Psoas muscle (tissue), 8 donors: Measurements from ENCODE around the gene MEIS1. TPM values are rescaled to one million over a fixed set of nuclear protein-coding genes. Genes with fewer than 3 reads are reported as not detected.

ENCODE experiments used
- ATAC-seq, 4 donors: fragments of 200-7000 bp; cut with Tn5 transposase; one replicate each; pipeline ENCODE4 v1.9.1; 2020; ENCODE audit warnings: moderate library complexity in 3 of 4, mild to moderate bottlenecking in 2 of 4
- DNase-seq, 2 donors: peaks; one replicate each; pipeline ENCODE4 v3.0.0-alpha.2; 2020
- H3K27ac ChIP-seq: fragments of 200-600 bp; one replicate; pipeline ENCODE4 v1.8.0; 2022
- H3K27me3 ChIP-seq, 3 donors: fragments of 200-600 bp in 1 of 3; one replicate each; pipeline versions ENCODE4 v1.6.1 to v1.8.0; 2013 to 2022; ENCODE audit warnings: low read length in 2 of 3, mild to moderate bottlenecking in 2 of 3, moderate library complexity in 1 of 3; ENCODE audit not compliant: insufficient read depth in 3 of 3
- H3K36me3 ChIP-seq, 2 donors: fragments of 200-600 bp in 1 of 2; one replicate each; pipeline versions ENCODE4 v1.6.1 to v1.8.0; 2013 to 2022; ENCODE audit warnings: low read depth in 1 of 2, mild to moderate bottlenecking in 1 of 2, moderate library complexity in 1 of 2; ENCODE audit not compliant: insufficient read depth in 1 of 2
- H3K4me1 ChIP-seq: fragments of 200-600 bp; one replicate; pipeline ENCODE4 v1.8.0; 2022
- H3K4me3 ChIP-seq: fragments of 200-600 bp; one replicate; pipeline ENCODE4 v1.8.0; 2022; ENCODE audit warnings: mild to moderate bottlenecking
- H3K9me3 ChIP-seq: fragments of 200-600 bp; one replicate; pipeline ENCODE4 v1.8.0; 2022
- CTCF ChIP-seq: fragments of 200-600 bp; IDR thresholded peaks from one replicate; pipeline ENCODE4 v1.8.0; 2022; ENCODE audit warnings: antibody characterized with exemption
- WGBS, 3 donors: extraction: QIAGEN DNeasy Blood & Tissue Kit; methylation state at CpG; one replicate each; pipeline versions ENCODE4 v1.1.6 to v1.1.7; 2013; 5-methylcytosine and 5-hydroxymethylcytosine counted together
- intact Hi-C, 2 donors: fragments of 100-400 bp; cut with DNase I; formaldehyde crosslinking; loops; one replicate each; pipeline versions ENCODE4 v1.11.0 to v1.14.2; 2022
- polyA plus RNA-seq, 3 donors: library from polyadenylated mRNA; stranded (reverse); fragments of 200-250 nt; gene quantifications; one replicate each; pipeline ENCODE4 v1.2.3, GENCODE V29; 2013
- total RNA-seq, 4 donors: library from RNA; stranded (reverse); fragmentation: NEBNext Ultra II Directional in 2 of 4; extraction: Animal tissue kit (Norgen Biotek cat#: 25700) in 2 of 4; gene quantifications; one replicate each; pipeline versions ENCODE4 v1.2.1 to v1.2.4, GENCODE V29; 2021 to 2023
- donor health status: healthy with polysubstance abuse.
- donor health status: DM: no; HTN: no; CAD: no; lungs with moderate emphysema.
- donor health status: Bipolar disorder and iron deficiency.
- donor health status: healthy.
- donor health status: DM: yes; HTN: yes; CAD: no.
- donor health status: DM: no; HTN: no; CAD: no.
- donor health status: DM: no; HTN: no; CAD: no.
- donor health status: DM: yes; HTN: yes; CAD: no.

The MEIS1 gene
- total and polyA plus RNA-seq, 7 donors: 0.77 to 6.8 (median 2.1) TPM

- DNase-seq (no peak), ATAC-seq (peak in 1 of 4 donors; percentile 17)
- H3K9me3 ChIP-seq: no peaks in the 10 kb centered on the region
- H3K27ac ChIP-seq: no peak overlapping the region
- no peaks in the 10 kb centered on the region for H3K36me3 ChIP-seq
- no peaks in the 10 kb centered on the region for H3K27me3 ChIP-seq
- no peaks in the 10 kb centered on the region for H3K4me1 ChIP-seq
- H3K4me3 ChIP-seq: no peak overlapping the region
- 41 to 57% (median 44%) methylated on average over 5 of the region's 5 CpGs for WGBS, 3 donors
- TF ChIP-seq CTCF: no peak
- intact Hi-C loops: no loop called here
Measured at GRCh38 chr2:66496670-66497420, 61.9 kb downstream of the MEIS1 start.

GRCh38 chr2:66497431-66498288 is 62.7 kb downstream of the MEIS1 start:
- DNase-seq: no peak
- no peaks in the 10 kb centered on the region for H3K9me3 ChIP-seq
- no peak overlapping the region for H3K27ac ChIP-seq
- ATAC-seq: no peak
- no peaks in the 10 kb centered on the region for H3K27me3 ChIP-seq
- WGBS, 3 donors: 95% methylated on average over 6 of the region's 6 CpGs
- no peak for TF ChIP-seq CTCF
- intact Hi-C loops: no loop called here
- no peaks in the 10 kb centered on the region for H3K4me1 ChIP-seq
- no peak overlapping the region for H3K4me3 ChIP-seq
- H3K36me3 ChIP-seq: no peaks in the 10 kb centered on the region

- 85 to 88% (median 87%) methylated on average over 5 of the region's 5 CpGs for WGBS, 3 donors
- no peak overlapping the region for H3K27ac ChIP-seq
- no peaks in the 10 kb centered on the region for H3K9me3 ChIP-seq
- intact Hi-C loops: no loop called here
- no peak for TF ChIP-seq CTCF
- no peaks in the 10 kb centered on the region for H3K36me3 ChIP-seq
- DNase-seq (no peak), ATAC-seq (no peak)
- H3K4me3 ChIP-seq: no peak overlapping the region
- no peaks in the 10 kb centered on the region for H3K4me1 ChIP-seq
- H3K27me3 ChIP-seq: no peaks in the 10 kb centered on the region
Measured at GRCh38 chr2:66498289-66498975, 63.5 kb downstream of the MEIS1 start.

GRCh38 chr2:66501267-66501666 is 66.3 kb downstream of the MEIS1 start:
- Histone ChIP-seq H3K27me3 (no peaks in the 10 kb centered on the region), H3K4me1 (no peaks in the 10 kb centered on the region), H3K36me3 (no peaks in the 10 kb centered on the region), H3K27ac (no peak overlapping the region), H3K9me3 (no peaks in the 10 kb centered on the region), H3K4me3 (no peak overlapping the region)
- ATAC-seq: no peak
- intact Hi-C loops: no loop called here
- TF ChIP-seq CTCF: no peak
- DNase-seq: no peak
